Superior temporal gyrus (tissue), 1 donor: ENCODE data around the gene PRKAG2.
A peak's percentile ranks its signal among the peaks of the same experiment; 100 is the strongest.
"Not testable (repeated sequence)": the region's sequence is repeated elsewhere in the genome, so short reads cannot be mapped to it uniquely, and the experiment has no call there.

ENCODE experiments used
- DNase-seq: peaks from one replicate; pipeline ENCODE4 v3.0.0-alpha.2; 2016; ENCODE audit errors: extremely low spot score

PRKAG2 gene

GRCh38 chr7:151552352-151553028, 324.4 kb downstream of the PRKAG2 start:
- no peak for DNase-seq

DNA sequence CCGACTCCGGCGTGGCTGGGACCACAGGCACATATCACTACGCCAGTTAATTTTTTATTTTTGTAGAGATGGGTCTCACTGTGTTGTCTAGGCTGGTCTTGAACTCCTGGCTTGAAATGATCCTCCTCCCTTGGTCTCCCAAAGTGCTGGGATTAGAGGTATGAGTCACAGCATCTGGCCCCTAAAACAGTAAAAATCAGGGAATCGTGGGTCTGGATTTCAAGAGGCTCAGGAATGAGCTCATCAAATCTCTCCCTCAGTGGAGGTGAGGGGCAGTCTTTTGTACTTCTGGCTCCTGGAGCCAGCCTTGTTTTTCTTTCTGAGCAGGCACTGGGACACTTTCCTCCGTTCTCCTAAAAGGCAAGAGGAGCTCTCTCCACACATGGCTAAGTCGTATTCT, 325.1 kb downstream of the PRKAG2 start:
- DNase-seq, result no peak

DNA sequence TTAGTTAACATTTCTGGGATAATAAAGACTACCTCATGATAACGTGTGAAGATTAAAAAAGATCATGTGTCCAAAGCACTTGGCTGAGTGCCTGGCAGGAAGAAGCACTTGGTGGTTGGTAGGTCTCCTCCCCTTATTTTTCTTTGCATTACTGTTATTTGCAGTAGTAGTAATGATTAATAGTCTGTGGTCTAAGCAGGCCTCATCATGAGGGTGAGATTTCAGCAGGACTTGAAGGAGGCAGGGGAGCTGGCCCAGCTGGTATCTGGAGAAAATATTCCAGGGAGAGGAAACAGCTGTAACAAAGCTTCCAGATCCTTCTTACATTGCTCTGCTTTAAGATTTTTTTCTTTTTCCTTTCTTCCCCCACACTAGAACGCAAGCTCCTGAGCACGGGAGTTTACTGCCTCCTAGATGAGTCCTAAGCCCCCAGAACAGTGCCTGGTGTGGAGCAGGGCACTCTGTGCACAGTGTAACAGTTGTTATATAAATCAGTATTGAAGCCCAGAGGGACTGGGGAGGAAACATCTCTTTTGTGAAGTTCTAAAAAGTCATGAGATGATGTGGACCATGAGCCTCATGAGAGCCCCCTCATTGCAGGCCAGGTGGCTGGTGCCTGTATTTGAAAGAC, 326.1 kb downstream of the PRKAG2 start:
- no peak for DNase-seq

DNA sequence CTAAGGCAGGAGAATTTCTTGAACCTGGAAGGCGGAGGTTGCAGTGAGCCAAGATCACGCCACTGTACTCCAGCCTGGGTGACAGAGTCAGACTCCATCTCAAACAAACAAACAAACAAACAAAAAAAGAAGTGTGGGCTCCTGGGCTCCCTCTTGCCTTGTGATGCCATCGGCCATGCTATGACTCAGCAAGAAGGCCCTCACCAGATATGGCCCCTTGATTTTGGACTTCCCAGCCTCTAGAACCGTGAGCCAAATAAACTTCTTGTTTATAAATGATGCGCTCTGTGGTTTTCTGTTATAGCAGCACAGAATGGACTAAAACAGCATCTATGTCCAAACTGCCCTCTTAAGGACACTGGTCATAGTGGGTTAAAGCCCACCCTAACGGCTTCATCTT, 327.3 kb downstream of the PRKAG2 start:
- no peak for DNase-seq

DNA sequence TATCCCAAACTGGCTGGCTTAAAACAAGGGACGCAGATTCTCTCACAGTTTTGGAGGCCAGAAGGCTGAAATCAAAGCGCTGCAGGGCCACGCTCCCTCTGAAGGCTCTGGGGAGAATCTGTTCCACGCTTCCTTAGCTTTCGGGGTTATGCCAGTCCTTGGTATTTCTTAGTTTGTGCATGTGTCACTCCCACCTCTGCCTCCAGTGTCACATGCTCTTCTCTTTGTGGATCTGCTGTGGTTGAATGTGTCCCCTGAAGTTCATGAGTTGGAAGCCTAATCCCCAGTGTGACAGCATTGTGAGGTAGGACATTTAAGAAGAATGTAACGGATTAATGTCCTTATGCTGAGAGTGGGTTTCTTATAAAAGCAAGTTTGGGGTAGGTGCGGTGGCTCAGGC, 327.8 kb downstream of the PRKAG2 start:
- no peak for DNase-seq

DNA sequence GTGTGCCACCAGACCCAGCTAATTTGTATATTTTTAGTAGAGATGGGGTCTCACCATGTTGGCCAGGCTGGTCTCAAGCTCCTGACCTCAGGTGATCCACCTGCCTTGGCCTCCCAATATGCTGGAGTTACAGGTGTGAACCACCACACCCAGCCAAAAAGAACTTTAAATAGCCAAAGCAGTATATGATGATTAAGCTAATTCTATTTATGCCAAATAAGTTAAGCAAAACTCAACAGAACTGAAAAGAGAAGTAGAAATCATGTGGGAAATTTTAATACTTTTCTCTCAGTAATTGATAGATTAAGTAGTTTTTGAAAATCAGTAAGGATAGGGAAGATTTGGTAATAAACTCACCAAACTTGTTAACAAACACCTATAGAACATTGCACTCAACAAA, 332.7 kb downstream of the PRKAG2 start:
- DNase-seq, result no peak

DNA sequence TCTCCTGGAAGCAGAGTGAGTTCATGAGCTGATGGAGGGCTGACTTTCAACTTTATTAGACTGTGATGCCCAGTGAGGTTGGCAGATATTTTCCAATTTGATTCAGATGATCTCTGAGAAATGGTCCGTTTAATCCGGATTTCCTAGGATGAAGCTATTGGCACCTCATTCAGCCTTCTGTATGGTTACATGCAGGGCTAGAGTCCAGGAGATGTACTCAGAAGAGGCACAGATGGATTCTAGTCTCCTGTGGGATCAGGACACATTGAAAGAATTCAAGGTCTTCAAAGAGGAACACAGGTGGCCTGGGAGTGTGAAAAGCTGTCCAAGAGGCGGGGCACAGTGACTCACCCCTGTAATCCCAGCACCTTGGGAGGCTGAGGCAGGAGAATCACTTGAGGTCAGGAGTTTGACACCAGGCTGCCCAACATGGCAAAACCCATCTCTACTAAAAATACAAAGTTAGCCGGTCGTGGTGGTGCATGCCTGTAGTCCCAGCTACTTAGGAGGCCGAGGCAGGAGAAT, 334.2 kb downstream of the PRKAG2 start:
- no peak for DNase-seq

- DNase-seq, result no peak
Measured at GRCh38 chr7:151541709-151542499, 335.0 kb downstream of the PRKAG2 start.

GRCh38 chr7:151540146-151540545, 336.8 kb downstream of the PRKAG2 start:
- DNase-seq, result no peak

GRCh38 chr7:151539088-151539671, 337.7 kb downstream of the PRKAG2 start:
- DNase-seq, result peak; percentile 83

DNA sequence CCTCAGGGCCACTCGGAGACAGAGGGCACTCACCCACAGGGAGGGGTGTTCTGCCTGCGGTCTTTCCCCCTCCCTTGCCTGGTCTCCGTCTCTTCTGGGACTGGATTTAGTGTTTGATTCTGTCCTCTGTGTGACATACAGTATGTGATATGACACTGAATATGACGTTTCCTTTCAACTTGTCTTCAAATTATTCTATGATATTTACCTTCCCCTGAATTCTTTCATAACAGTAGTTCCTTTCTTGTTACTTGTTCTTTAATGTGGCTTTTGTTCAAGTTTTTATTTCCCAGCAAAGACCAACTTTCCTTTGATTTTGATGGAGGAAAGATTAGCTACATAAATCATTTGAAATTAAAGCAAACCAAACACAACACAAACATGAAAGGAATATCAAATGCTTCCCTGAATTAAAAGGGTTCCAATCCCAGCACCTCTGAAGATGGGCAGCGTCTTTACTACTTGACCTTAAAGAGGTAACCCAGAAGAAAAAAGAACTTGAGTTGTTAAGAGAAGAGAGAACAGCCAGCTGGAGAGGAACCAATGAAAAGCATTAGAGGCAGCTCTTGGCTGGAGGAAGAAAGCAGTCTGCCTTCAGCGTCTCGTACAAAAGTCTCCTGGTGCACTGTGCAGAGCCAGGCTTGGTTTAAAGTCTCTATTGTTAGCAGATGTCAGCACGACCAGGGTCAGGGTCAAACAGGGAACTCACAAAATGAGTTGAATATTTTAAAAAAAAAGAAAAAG, 338.9 kb downstream of the PRKAG2 start:
- peak; percentile 70 for DNase-seq

GRCh38 chr7:151536178-151536577, 340.7 kb downstream of the PRKAG2 start:
- not testable (repeated sequence) for DNase-seq

- no peak for DNase-seq
Measured at GRCh38 chr7:151529842-151530241, 347.1 kb downstream of the PRKAG2 start.

DNA sequence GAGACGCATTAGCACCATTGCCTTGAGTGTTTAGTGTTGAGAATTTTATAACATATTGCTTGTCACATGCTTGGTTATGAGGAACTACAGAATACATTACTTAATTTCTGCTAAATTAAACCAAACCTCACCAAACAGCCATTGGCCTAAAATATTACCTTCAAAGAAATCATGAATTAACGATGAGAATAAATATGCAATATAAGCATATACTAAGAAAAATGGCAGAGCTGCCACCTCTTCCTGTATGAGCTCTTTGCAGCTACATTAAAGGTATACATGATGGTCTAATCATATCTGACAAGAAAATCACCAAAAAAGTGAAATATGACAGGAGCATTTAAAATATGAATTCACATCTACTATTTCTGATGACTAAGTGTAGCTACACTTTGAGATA, 352.1 kb downstream of the PRKAG2 start:
- DNase-seq, result no peak

DNA sequence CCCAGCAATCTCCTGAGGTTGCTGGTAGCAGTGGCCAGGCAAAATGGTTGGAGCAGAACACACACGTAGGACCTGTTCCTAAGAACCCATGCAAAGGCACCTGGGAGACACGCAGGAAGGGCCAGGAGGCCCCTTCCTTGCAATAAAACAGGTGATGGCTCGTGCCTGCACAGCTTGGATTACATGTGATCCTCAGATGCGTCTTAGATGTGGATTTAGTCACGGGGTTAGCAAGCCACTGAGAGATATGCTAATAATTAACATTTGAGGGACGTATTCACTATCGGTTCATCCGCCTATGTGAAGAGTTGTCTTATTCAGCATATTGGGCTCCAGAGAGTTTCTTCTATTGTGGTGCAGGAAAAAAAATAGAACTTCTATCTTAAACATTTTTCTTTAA, 352.6 kb downstream of the PRKAG2 start:
- no peak for DNase-seq

GRCh38 chr7:151520419-151521261, 356.3 kb downstream of the PRKAG2 start:
- no peak for DNase-seq

DNA sequence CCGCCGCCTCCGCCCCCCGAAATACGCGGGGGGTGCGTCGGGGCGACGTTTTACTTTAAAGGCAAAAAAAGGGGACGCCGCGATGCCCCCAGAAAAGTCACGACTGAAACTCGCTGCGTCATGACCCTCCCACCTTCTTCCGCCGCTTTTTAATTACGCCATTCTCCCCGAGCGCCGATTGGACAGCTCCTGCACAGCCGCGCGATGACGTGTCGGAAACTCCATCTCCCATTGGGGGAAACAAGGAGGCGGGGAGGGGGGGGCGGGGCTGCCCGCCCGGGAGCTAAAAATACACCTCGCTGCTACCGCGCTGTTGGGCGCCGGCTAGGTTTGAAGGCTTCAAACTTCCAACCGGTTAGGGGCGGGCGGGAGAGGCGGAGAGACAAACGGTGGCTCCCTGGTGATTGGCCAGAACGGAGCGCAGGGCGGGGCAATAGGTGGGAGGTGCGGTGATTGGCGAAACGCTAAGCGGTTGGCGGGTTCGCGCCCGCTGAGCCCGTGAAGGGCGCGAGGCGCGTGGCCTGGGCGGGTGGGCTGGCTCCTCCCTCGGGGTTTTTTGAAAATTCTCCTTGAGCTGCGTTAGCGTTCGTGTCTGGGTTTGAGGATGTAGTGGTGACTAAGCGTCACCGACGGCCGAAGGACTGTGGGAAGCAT, 357.0 kb downstream of the PRKAG2 start, which contains the start of gene RHEB:
TSS of gene RHEB (minus strand) at position 131 of the 654 bp plus-strand sequence. CDS start 384 bp downstream, outside the sequence.
- DNase-seq, result peak; percentile 96

- not testable (repeated sequence) for DNase-seq
Measured at GRCh38 chr7:151518947-151519764, 357.8 kb downstream of the PRKAG2 start.
